Mesendoderm (in vitro differentiated cells): ENCODE results near the gene CYP4F8.

Experiments
- DNase-seq: peaks from one replicate; pipeline ENCODE4 v3.0.0; 2013
- H2AK5ac ChIP-seq: 2 replicates; pipeline ENCODE4 v1.6.1; 2013; ENCODE audit warnings: low read length, inconsistent platforms
- H2BK120ac ChIP-seq: 2 replicates; pipeline ENCODE4 v1.6.1; 2013; ENCODE audit warnings: low read depth, mild to moderate bottlenecking, low read length, moderate library complexity, mixed read lengths
- H2BK15ac ChIP-seq: replicated peaks from 2 replicates; pipeline ENCODE4 v1.6.1; 2013; ENCODE audit warnings: low read depth, mild to moderate bottlenecking, moderate library complexity
- H2BK5ac ChIP-seq: 2 replicates; pipeline ENCODE4 v1.6.1; 2013; ENCODE audit warnings: low read length, inconsistent platforms
- H3K18ac ChIP-seq: 2 replicates; pipeline ENCODE4 v1.6.1; 2013; ENCODE audit warnings: mild to moderate bottlenecking, low read length, mixed read lengths
- H3K23ac ChIP-seq: one replicate; pipeline ENCODE4 v1.6.1; 2013; ENCODE audit warnings: low read length
- H3K27ac ChIP-seq: 2 replicates; pipeline ENCODE4 v1.5.1; 2013; ENCODE audit warnings: low read depth, mild to moderate bottlenecking, inconsistent platforms, low read length, moderate library complexity
- H3K27me3 ChIP-seq: 2 replicates; pipeline ENCODE4 v1.6.1; 2013; ENCODE audit warnings: low read length, control low read depth, mild to moderate bottlenecking, inconsistent platforms; ENCODE audit not compliant: insufficient read depth, poor library complexity
- H3K36me3 ChIP-seq: 2 replicates; pipeline ENCODE4 v1.6.1; 2013; ENCODE audit warnings: low read length, inconsistent platforms; ENCODE audit not compliant: control insufficient read depth, insufficient read depth
- H3K4ac ChIP-seq: one replicate; pipeline ENCODE4 v1.6.1; 2013; ENCODE audit warnings: low read depth, mild to moderate bottlenecking, low read length, moderate library complexity
- H3K4me1 ChIP-seq: 2 replicates; pipeline ENCODE4 v1.6.1; 2013; ENCODE audit warnings: low read depth, low read length, inconsistent platforms; ENCODE audit not compliant: control insufficient read depth
- H3K4me2 ChIP-seq: 2 replicates; pipeline ENCODE4 v1.6.1; 2013; ENCODE audit warnings: low read length
- H3K4me3 ChIP-seq: 2 replicates; pipeline ENCODE4 v1.5.1; 2013; ENCODE audit warnings: mild to moderate bottlenecking, low read length
- H3K56ac ChIP-seq: one replicate; pipeline ENCODE4 v1.6.1; 2013; ENCODE audit warnings: low read length
- H3K79me1 ChIP-seq: 2 replicates; pipeline ENCODE4 v1.6.1; 2013; ENCODE audit warnings: low read length, inconsistent platforms
- H3K79me2 ChIP-seq: 2 replicates; pipeline ENCODE4 v1.6.1; 2013; ENCODE audit warnings: mild to moderate bottlenecking, low read length; ENCODE audit not compliant: control insufficient read depth, insufficient read depth
- H3K9ac ChIP-seq: 2 replicates; pipeline ENCODE4 v1.6.1; 2013; ENCODE audit warnings: low read length, inconsistent platforms
- H4K5ac ChIP-seq: one replicate; pipeline ENCODE4 v1.6.1; 2013; ENCODE audit warnings: low read length
- H4K8ac ChIP-seq: one replicate; pipeline ENCODE4 v1.6.1; 2013; ENCODE audit warnings: low read depth, mild to moderate bottlenecking, control low read depth, low read length, moderate library complexity
- WGBS: extraction: QIAGEN DNeasy Blood & Tissue Kit; methylation state at CpG from one replicate; pipeline ENCODE4 v1.1.7; 2013; ENCODE audit warnings: low lambda C conversion rate, missing lambda C conversion rate; ENCODE audit not compliant: insufficient coverage; ENCODE audit errors: extremely low coverage; 5-methylcytosine and 5-hydroxymethylcytosine counted together

The CYP4F8 gene

GRCh38 chr19:15583346-15583745, 31.7 kb upstream of the CYP4F8 start:
- Histone ChIP-seq H3K4me3 (no peak overlapping the region), H3K4me2 (no peak overlapping the region), H2BK120ac (no peak overlapping the region), H3K4me1 (no peaks in the 10 kb centered on the region), H2BK15ac (no peak overlapping the region), H3K4ac (no peak overlapping the region), H3K27ac (no peak overlapping the region), H3K56ac (no peak overlapping the region), H4K8ac (no peak overlapping the region), H2BK5ac (no peak overlapping the region), H3K9ac (no peak overlapping the region), H3K27me3 (no peaks in the 10 kb centered on the region), H2AK5ac (no peak overlapping the region), H3K23ac (no peak overlapping the region), H3K18ac (no peak overlapping the region), H4K5ac (no peak overlapping the region), H3K79me1 (no peaks in the 10 kb centered on the region), H3K36me3 (no peaks in the 10 kb centered on the region), H3K79me2 (no peaks in the 10 kb centered on the region)
- no peak for DNase-seq
- WGBS = no CpG with 5 or more reads among the region's 12 CpGs

GRCh38 chr19:15584095-15584494, 30.9 kb upstream of the CYP4F8 start:
- no peak overlapping the region for H4K8ac ChIP-seq

GRCh38 chr19:15584541-15585115, 30.4 kb upstream of the CYP4F8 start:
- H3K4me3 ChIP-seq = no peak overlapping the region
- H2BK120ac ChIP-seq = no peak overlapping the region
- no peaks in the 10 kb centered on the region for H3K36me3 ChIP-seq
- H2BK5ac ChIP-seq = no peak overlapping the region
- no peaks in the 10 kb centered on the region for H3K4me1 ChIP-seq
- H3K18ac ChIP-seq = no peak overlapping the region
- H3K4me2 ChIP-seq = no peak overlapping the region
- no peak overlapping the region for H4K8ac ChIP-seq
- no peak overlapping the region for H3K9ac ChIP-seq
- no peak overlapping the region for H3K56ac ChIP-seq
- no peaks in the 10 kb centered on the region for H3K79me1 ChIP-seq
- no peak overlapping the region for H3K27ac ChIP-seq
- H3K4ac ChIP-seq = no peak overlapping the region
- no peaks in the 10 kb centered on the region for H3K79me2 ChIP-seq
- H3K27me3 ChIP-seq = no peaks in the 10 kb centered on the region
- H3K23ac ChIP-seq = no peak overlapping the region
- no peak overlapping the region for H4K5ac ChIP-seq
- peak; percentile 77 for DNase-seq
- H2BK15ac ChIP-seq = no peak overlapping the region
- H2AK5ac ChIP-seq = no peak overlapping the region
- WGBS = no CpG with 5 or more reads among the region's 35 CpGs

More at GRCh38 chr19:15584095-15584494, 30.9 kb upstream of the CYP4F8 start:
- no peak for DNase-seq
- no CpG with 5 or more reads among the region's 10 CpGs for WGBS
- no peak overlapping the region for H2BK120ac ChIP-seq
- no peak overlapping the region for H3K4me3 ChIP-seq
- no peak overlapping the region for H2BK15ac ChIP-seq
- H3K4me2 ChIP-seq = no peak overlapping the region
- H3K18ac ChIP-seq = no peak overlapping the region
- H3K9ac ChIP-seq = no peak overlapping the region
- H3K56ac ChIP-seq = no peak overlapping the region
- H3K79me1 ChIP-seq = no peaks in the 10 kb centered on the region
- H2BK5ac ChIP-seq = no peak overlapping the region
- no peak overlapping the region for H3K23ac ChIP-seq
- H4K5ac ChIP-seq = no peak overlapping the region
- H2AK5ac ChIP-seq = no peak overlapping the region
- H3K36me3 ChIP-seq = no peaks in the 10 kb centered on the region
- H3K79me2 ChIP-seq = no peaks in the 10 kb centered on the region
- no peaks in the 10 kb centered on the region for H3K27me3 ChIP-seq
- H3K4ac ChIP-seq = no peak overlapping the region
- H3K4me1 ChIP-seq = no peaks in the 10 kb centered on the region
- H3K27ac ChIP-seq = no peak overlapping the region

- H3K27me3 ChIP-seq = no peaks in the 10 kb centered on the region
- WGBS = no CpG with 5 or more reads among the region's 9 CpGs
Observed at GRCh38 chr19:15587663-15588062, 27.4 kb upstream of the CYP4F8 start.

GRCh38 chr19:15588265-15588664, 26.8 kb upstream of the CYP4F8 start:
- WGBS = no CpG with 5 or more reads among the region's 1 CpG
- Histone ChIP-seq H2BK120ac (no peak overlapping the region), H3K4ac (no peak overlapping the region), H3K4me1 (no peaks in the 10 kb centered on the region), H3K79me2 (no peaks in the 10 kb centered on the region), H3K36me3 (no peaks in the 10 kb centered on the region), H3K23ac (no peak overlapping the region), H3K79me1 (no peaks in the 10 kb centered on the region), H3K4me3 (no peak overlapping the region), H3K18ac (no peak overlapping the region), H2BK15ac (no peak overlapping the region), H3K27me3 (no peaks in the 10 kb centered on the region), H3K56ac (no peak overlapping the region), H3K4me2 (no peak overlapping the region), H4K5ac (no peak overlapping the region), H2BK5ac (no peak overlapping the region), H4K8ac (no peak overlapping the region), H3K9ac (no peak overlapping the region), H2AK5ac (no peak overlapping the region), H3K27ac (no peak overlapping the region)
- DNase-seq = no peak

More at GRCh38 chr19:15587663-15588062, 27.4 kb upstream of the CYP4F8 start:
- H3K4me1 ChIP-seq = no peaks in the 10 kb centered on the region
- no peak overlapping the region for H2BK5ac ChIP-seq
- no peak overlapping the region for H3K4me2 ChIP-seq
- H2AK5ac ChIP-seq = no peak overlapping the region
- H3K27ac ChIP-seq = no peak overlapping the region
- no peak overlapping the region for H4K5ac ChIP-seq
- no peaks in the 10 kb centered on the region for H3K79me2 ChIP-seq
- H3K9ac ChIP-seq = no peak overlapping the region
- no peak overlapping the region for H3K4me3 ChIP-seq
- DNase-seq = no peak
- no peak overlapping the region for H4K8ac ChIP-seq
- H2BK120ac ChIP-seq = no peak overlapping the region
- no peak overlapping the region for H3K23ac ChIP-seq
- no peaks in the 10 kb centered on the region for H3K36me3 ChIP-seq
- no peak overlapping the region for H3K56ac ChIP-seq
- H3K79me1 ChIP-seq = no peaks in the 10 kb centered on the region
- H3K18ac ChIP-seq = no peak overlapping the region
- no peak overlapping the region for H2BK15ac ChIP-seq
- no peak overlapping the region for H3K4ac ChIP-seq
